ENCODE measurements around the gene CDNF.

GRCh38 chr10:14859775-14860174 is 21.9 kb upstream of the CDNF start:
- TF ChIP-seq CTCF (conservative IDR thresholded peaks at IDR 0.05) = no peak
- no peak for TF ChIP-seq ZFX (IDR thresholded peaks at IDR 0.05)

Measured in C4-2B (cell line).